Heart right ventricle (tissue), 16 donors: ENCODE measurements around the gene GAMT. TPM values are rescaled to one million over a fixed set of nuclear protein-coding genes. Genes with fewer than 3 reads are reported as not detected.

ENCODE experiments used
- ATAC-seq, 8 donors: fragments of 200-7000 bp; cut with Tn5 transposase; one replicate each; pipeline ENCODE4 v1.9.1; 2020; ENCODE audit warnings: mild to moderate bottlenecking in 8 of 8, moderate library complexity in 8 of 8, moderate number of reproducible peaks in 1 of 8
- DNase-seq, 2 donors: peaks; one replicate each; pipeline ENCODE4 v3.0.0-alpha.2; 2020
- H3K27ac ChIP-seq, 10 donors: fragments of 200-600 bp; sonication (generic) in 2 of 10; one replicate each; pipeline versions ENCODE4 v1.5.0 to v1.8.0; 2020 to 2022; ENCODE audit warnings: mild to moderate bottlenecking in 3 of 10
- H3K27me3 ChIP-seq, 7 donors: fragments of 200-600 bp; one replicate each; pipeline ENCODE4 v1.8.0; 2021 to 2022; ENCODE audit warnings: mild to moderate bottlenecking in 2 of 7
- H3K36me3 ChIP-seq, 9 donors: fragments of 200-600 bp; sonication (generic) in 1 of 9; one replicate each; pipeline versions ENCODE4 v1.5.0 to v1.8.0; 2020 to 2022; ENCODE audit warnings: mild to moderate bottlenecking in 2 of 9
- H3K4me1 ChIP-seq, 9 donors: fragments of 200-600 bp; sonication (generic) in 1 of 9; one replicate each; pipeline versions ENCODE4 v1.5.0 to v1.8.0; 2020 to 2022; ENCODE audit warnings: mild to moderate bottlenecking in 4 of 9
- H3K4me3 ChIP-seq, 10 donors: fragments of 200-600 bp; sonication (generic) in 2 of 10; one replicate each; pipeline versions ENCODE4 v1.5.0 to v1.8.0; 2020 to 2022; ENCODE audit warnings: mild to moderate bottlenecking in 7 of 10, moderate library complexity in 2 of 10
- H3K9me3 ChIP-seq, 11 donors: fragments of 200-600 bp in 10 of 11; sonication (generic) in 2 of 11; one replicate each; pipeline versions ENCODE4 v1.5.0 to v1.8.0; 2013 to 2022; ENCODE audit warnings: mild to moderate bottlenecking in 2 of 11, control low read depth in 1 of 11, moderate library complexity in 1 of 11
- CTCF ChIP-seq, 9 donors: fragments of 200-600 bp; sonication (generic) in 2 of 9; IDR thresholded peaks; one replicate each; pipeline versions ENCODE4 v1.5.0 to v1.8.0; 2021 to 2022; ENCODE audit warnings: antibody characterized with exemption in 9 of 9, mild to moderate bottlenecking in 5 of 9, moderate library complexity in 1 of 9
- WGBS, 2 donors: extraction: QIAGEN DNeasy Blood & Tissue Kit; methylation state at CpG; one replicate each; pipeline ENCODE4 v1.1.7; 2013; ENCODE audit warnings: inconsistent platforms in 1 of 2; 5-methylcytosine and 5-hydroxymethylcytosine counted together
- intact Hi-C, 10 donors: fragments of 100-400 bp; cut with DNase I; formaldehyde crosslinking; loops; one replicate each; pipeline versions ENCODE4 v1.11.1 to v1.14.2; 2022
- polyA plus RNA-seq, 2 donors: library from polyadenylated mRNA; stranded (reverse); fragments of 200-250 nt; gene quantifications; one replicate each; pipeline ENCODE4 v1.2.3, GENCODE V29; 2013
- total RNA-seq, 10 donors: library from RNA; stranded (reverse); fragmentation: NEBNext Ultra II Directional in 3 of 10; extraction: Animal tissue kit (Norgen Biotek cat#: 25700) in 3 of 10; gene quantifications; one replicate each; pipeline versions ENCODE4 v1.2.1 to v1.2.4, GENCODE V29; 2021 to 2023
- donor health status: Arrhythmogenic right ventricular cardiomyopathy.
- donor health status: ischemic (EF 13 %, LVEDD 7.1; RV severe dilation, severe dysfunction).
- donor health status: healthy with polysubstance abuse.
- donor health status: DM: no; HTN: yes; CAD: no.
- donor health status: DM: no; HTN: no; CAD: no.
- donor health status: ischemic (EF 25% LVEDD 6.9; RV normal size, moderate dysfunction).
- donor health status: ischemic (EF 25% LVEDD 5.7; RV mildly dilated, moderate dysfunction).
- donor health status: healthy.
- donor health status: DM: yes; HTN: yes; CAD: no.
- donor health status: Ischemic cardiomyopathy.
- donor health status: ischemic (EF 35%, LVEDD 5.7; RV mildly dilated, moderate dysfunction).
- donor health status: nonischemic (EF 11% LVEDD 7.7; RV severe dilation, severe dysfunction).
- donor health status: DM: yes; HTN: yes; CAD: no.
- donor health status: PGD.
- donor health status: ischemic (EF 29% LVEDD 5.4; RV normal size, mild dysfunction).
- donor health status: nonischemic (EF 23%, LVEDD 6.1; RV moderate dilation, normal function).

The GAMT gene
- total and polyA plus RNA-seq, 12 donors = 30.8 to 260 (median 72.1) TPM

- Histone ChIP-seq H3K4me3 (no peak overlapping the region), H3K36me3 (peaks cover 0 to 33% (median 4%) of the 10 kb centered on the region in 9 donors), H3K27me3 (no peaks in the 10 kb centered on the region), H3K27ac (no peak overlapping the region), H3K4me1 (peaks cover 0 to 23% (median 11%) of the 10 kb centered on the region in 9 donors), H3K9me3 (no peaks in the 10 kb centered on the region)
- ATAC-seq = no peak
- DNase-seq = no peak
- intact Hi-C loops = loop anchor here in 1 of 10 donors (10.0 kb wide), 1 partner anchor 95 kb away; the partner anchor contains the start of gene EFNA2
- no peak for TF ChIP-seq CTCF (IDR thresholded peaks at IDR 0.05)
- WGBS, 2 donors = 83 to 86% methylated on average over 26 to 27 of the region's 27 CpGs
Observed at GRCh38 chr19:1379126-1379905, 22.0 kb downstream of the GAMT start.

DNA sequence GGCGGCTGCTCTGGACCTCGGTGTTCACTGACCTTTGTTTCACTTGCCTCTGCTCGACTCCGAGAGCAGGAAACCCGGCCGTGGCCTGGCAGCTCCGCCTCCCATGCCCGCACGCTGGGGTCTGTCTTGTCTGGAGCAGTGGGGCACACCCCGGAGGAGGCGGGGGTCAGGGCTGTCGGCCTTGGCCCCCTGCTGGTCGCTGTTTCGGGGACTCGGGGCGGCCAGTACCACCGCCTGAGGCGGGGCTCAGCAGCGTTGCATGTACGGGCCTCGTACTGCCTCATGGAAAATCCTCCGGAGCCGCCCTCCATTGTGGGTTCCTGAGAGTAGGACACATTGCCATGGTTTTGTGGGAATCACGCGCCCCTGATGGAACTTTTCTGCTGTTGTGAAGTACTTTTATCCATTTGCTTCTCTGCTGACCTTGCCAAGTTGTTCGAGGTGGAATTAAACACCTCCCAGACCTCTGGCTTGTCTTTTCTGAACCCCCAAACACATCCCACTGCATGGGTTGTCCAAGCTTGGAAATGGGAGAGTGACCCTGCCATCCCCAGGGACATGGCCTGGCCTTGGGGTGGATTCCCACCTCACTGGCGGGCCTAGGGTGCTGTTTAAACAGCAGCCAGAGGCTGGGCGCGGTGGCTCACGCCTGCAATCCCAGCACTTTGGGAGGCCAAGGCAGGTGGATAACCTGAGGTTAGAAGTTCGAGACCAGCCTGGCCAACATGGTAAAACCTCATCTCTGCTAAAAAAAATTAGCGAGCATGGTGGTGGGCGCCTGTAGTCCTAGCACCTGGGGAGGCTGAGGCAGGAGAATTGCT lies 23.2 kb downstream of the GAMT start:
- intact Hi-C loops = loop anchor here in 1 of 10 donors (10.0 kb wide), 1 partner anchor 93 kb away; the partner anchor contains the start of gene EFNA2
- peaks cover 6 to 29% (median 14%) of the 10 kb centered on the region in 9 donors for H3K4me1 ChIP-seq
- H3K27me3 ChIP-seq = no peaks in the 10 kb centered on the region
- H3K9me3 ChIP-seq = no peaks in the 10 kb centered on the region
- WGBS, 2 donors = 86 to 94% methylated on average over 33 of the region's 33 CpGs
- ATAC-seq (no peak), DNase-seq (peak in 1 of 2 donors; percentile 20)
- peaks cover 0 to 44% (median 4%) of the 10 kb centered on the region in 9 donors for H3K36me3 ChIP-seq
- no peak overlapping the region for H3K4me3 ChIP-seq
- no peak for TF ChIP-seq CTCF (IDR thresholded peaks at IDR 0.05)
- no peak overlapping the region for H3K27ac ChIP-seq

- Histone ChIP-seq H3K4me3 (no peak overlapping the region), H3K4me1 (peaks cover 9 to 37% (median 19%) of the 10 kb centered on the region in 9 donors), H3K27me3 (no peaks in the 10 kb centered on the region), H3K9me3 (no peaks in the 10 kb centered on the region), H3K27ac (no peak overlapping the region), H3K36me3 (peaks cover 0 to 52% (median 4%) of the 10 kb centered on the region in 9 donors)
- DNase-seq (no peak), ATAC-seq (no peak)
- no peak for TF ChIP-seq CTCF (IDR thresholded peaks at IDR 0.05)
- 92 to 97% methylated on average over 43 of the region's 43 CpGs for WGBS, 2 donors
- intact Hi-C loops = loop anchor here in 1 of 10 donors (10.0 kb wide), 1 partner anchor 93 kb away; the partner anchor contains the start of gene EFNA2
Observed at GRCh38 chr19:1377176-1377964, 24.0 kb downstream of the GAMT start.
